ENCODE measurements around the gene PMEPA1.

The PMEPA1 gene

GRCh38 chr20:57693002-57693582, 16.7 kb downstream of the PMEPA1 start:
- no peak for DNase-seq

GRCh38 chr20:57692393-57692792, 17.4 kb downstream of the PMEPA1 start:
- no peak for DNase-seq

- no peak for DNase-seq
These were observed 18.1 kb downstream of the PMEPA1 start for GRCh38 chr20:57691699-57692098.

GRCh38 chr20:57690525-57690924, 19.3 kb downstream of the PMEPA1 start:
- DNase-seq, result no peak

- DNase-seq, result no peak
These were observed 19.9 kb downstream of the PMEPA1 start for GRCh38 chr20:57689745-57690481.

- no peak for DNase-seq
These were observed 21.0 kb downstream of the PMEPA1 start for GRCh38 chr20:57688864-57689263.

GRCh38 chr20:57688295-57688694, 21.5 kb downstream of the PMEPA1 start:
- DNase-seq, result no peak

GRCh38 chr20:57686931-57687652, 22.7 kb downstream of the PMEPA1 start:
- DNase-seq, result no peak

- DNase-seq, result no peak
These were observed 24.6 kb downstream of the PMEPA1 start for GRCh38 chr20:57685146-57685758.

- no peak for DNase-seq
These were observed 25.0 kb downstream of the PMEPA1 start for GRCh38 chr20:57684808-57685140.

GRCh38 chr20:57683881-57684807, 25.7 kb downstream of the PMEPA1 start:
- no peak for DNase-seq

GRCh38 chr20:57683287-57683686, 26.5 kb downstream of the PMEPA1 start:
- DNase-seq, result peak; percentile 23

GRCh38 chr20:57682184-57683101, 27.4 kb downstream of the PMEPA1 start:
- DNase-seq, result no peak

GRCh38 chr20:57680934-57681914, 28.6 kb downstream of the PMEPA1 start:
- DNase-seq, result no peak

GRCh38 chr20:57680131-57680716, 29.6 kb downstream of the PMEPA1 start:
- DNase-seq, result no peak

GRCh38 chr20:57679113-57679512, 30.7 kb downstream of the PMEPA1 start:
- no peak for DNase-seq

GRCh38 chr20:57678340-57678739, 31.5 kb downstream of the PMEPA1 start:
- DNase-seq, result no peak

GRCh38 chr20:57677584-57677982, 32.2 kb downstream of the PMEPA1 start:
- DNase-seq, result no peak

Data from fibroblast of skin of back (primary cell).